ENCODE results near the gene ATP2B2.

The ATP2B2 gene

GRCh38 chr3:10310578-10310977, 194.8 kb downstream of the ATP2B2 start:
- DNase-seq (ENCODE audit: low read depth) = no peak
- TF ChIP-seq, protein P1, sequence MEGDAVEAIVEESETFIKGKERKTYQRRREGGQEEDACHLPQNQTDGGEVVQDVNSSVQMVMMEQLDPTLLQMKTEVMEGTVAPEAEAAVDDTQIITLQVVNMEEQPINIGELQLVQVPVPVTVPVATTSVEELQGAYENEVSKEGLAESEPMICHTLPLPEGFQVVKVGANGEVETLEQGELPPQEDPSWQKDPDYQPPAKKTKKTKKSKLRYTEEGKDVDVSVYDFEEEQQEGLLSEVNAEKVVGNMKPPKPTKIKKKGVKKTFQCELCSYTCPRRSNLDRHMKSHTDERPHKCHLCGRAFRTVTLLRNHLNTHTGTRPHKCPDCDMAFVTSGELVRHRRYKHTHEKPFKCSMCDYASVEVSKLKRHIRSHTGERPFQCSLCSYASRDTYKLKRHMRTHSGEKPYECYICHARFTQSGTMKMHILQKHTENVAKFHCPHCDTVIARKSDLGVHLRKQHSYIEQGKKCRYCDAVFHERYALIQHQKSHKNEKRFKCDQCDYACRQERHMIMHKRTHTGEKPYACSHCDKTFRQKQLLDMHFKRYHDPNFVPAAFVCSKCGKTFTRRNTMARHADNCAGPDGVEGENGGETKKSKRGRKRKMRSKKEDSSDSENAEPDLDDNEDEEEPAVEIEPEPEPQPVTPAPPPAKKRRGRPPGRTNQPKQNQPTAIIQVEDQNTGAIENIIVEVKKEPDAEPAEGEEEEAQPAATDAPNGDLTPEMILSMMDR (IDR thresholded peaks at IDR 0.05; ENCODE audit: low read depth, low read length, missing control alignments) = no peak
- no peak overlapping the region for H3K4me3 ChIP-seq (ENCODE audit: low read depth, low read length)

DNA sequence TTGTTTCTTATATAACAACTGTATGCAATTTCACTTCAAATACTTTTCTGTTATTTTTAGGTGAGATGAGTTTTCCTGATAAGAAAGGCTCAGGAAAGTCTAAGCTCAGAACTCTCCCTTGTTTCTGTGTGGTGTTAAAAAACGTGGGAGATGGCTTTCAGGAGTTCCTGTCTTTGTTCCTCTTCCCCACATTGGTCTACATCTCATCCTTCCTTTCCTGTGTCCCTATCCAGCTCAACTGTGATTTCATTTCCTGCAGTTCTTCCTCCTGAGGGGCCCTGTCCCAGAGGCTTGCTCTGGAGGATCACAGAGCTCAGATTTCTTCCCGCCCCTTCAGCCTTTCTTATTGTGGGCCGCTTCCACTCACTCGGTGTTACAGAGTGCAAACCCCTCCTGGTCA, 195.7 kb downstream of the ATP2B2 start:
- DNase-seq (ENCODE audit: low read depth) = no peak
- H3K4me3 ChIP-seq (ENCODE audit: low read depth, low read length) = no peak overlapping the region
- TF ChIP-seq, protein P1 (IDR thresholded peaks at IDR 0.05; ENCODE audit: low read depth, low read length, missing control alignments) = no peak

DNA sequence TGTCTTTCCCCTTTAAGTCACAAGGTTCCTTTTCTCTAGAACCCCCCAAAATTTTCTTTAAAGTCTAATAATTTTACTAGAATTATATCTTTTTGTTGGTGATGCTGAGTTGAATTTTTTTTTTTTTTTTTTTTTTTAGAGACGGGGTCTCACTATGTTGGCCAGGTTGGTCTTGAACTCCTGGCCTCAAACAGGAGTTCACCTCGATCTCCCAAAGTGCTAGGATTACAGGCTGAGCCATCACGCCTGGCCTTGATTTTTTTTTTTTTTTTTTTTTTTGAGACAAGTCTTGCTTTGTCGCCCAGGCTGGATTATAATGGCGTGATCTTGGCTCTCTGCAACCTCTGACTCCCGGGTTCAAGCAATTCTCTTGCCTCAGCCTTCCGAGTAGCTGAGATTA, 196.7 kb downstream of the ATP2B2 start:
- DNase-seq (ENCODE audit: low read depth) = no peak
- H3K4me3 ChIP-seq (ENCODE audit: low read depth, low read length) = no peak overlapping the region
- TF ChIP-seq, protein P1 (IDR thresholded peaks at IDR 0.05; ENCODE audit: low read depth, low read length, missing control alignments) = no peak

DNA sequence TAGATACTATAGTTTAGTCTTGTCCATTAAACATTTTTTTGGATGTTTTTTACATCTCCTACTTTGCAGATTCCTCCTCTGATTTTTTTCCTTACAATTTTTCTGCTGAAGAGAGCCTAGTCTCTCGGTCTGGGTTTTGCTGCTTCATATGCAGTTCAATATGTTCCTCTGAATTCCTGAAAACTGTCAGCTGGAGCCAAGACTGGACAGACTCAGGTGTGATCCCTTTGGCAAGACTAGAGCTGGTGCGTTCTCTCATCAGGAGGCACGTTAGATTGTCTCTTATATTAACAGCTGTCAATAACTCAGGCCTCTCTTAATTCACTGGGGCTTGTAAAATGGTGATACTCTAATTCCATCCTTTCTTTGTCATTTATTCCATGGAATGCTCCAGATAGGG, 199.2 kb downstream of the ATP2B2 start:
- no peak for DNase-seq (ENCODE audit: low read depth)
- TF ChIP-seq, protein P1 (IDR thresholded peaks at IDR 0.05; ENCODE audit: low read depth, low read length, missing control alignments) = no peak
- H3K4me3 ChIP-seq (ENCODE audit: low read depth, low read length) = no peak overlapping the region

- TF ChIP-seq, protein P1 (IDR thresholded peaks at IDR 0.05; ENCODE audit: low read depth, low read length, missing control alignments) = no peak
- no peak overlapping the region for H3K4me3 ChIP-seq (ENCODE audit: low read depth, low read length)
- no peak for DNase-seq (ENCODE audit: low read depth)
Observed at GRCh38 chr3:10305331-10305902, 200.0 kb downstream of the ATP2B2 start.

DNA sequence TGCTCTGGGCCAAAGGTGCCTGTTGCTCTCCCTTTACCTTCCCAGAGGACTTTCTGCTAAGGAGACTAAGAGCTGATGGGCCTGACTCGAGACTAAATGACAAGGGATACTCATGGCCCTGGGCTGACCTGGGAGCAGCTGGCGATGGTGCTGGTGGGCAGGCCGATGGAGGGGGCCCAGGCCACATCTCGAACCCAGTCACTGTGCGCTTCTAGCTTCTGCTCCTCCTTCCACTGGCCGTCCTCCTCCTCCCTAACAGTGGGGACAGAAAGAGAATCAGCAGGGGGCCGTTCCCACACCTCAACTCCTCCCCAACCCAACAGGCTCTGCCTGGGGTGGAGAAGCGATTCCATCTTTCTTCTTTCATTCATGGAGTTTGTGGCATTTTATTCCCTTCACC, 200.5 kb downstream of the ATP2B2 start:
- no peak overlapping the region for H3K4me3 ChIP-seq (ENCODE audit: low read depth, low read length)
- TF ChIP-seq, protein P1 (IDR thresholded peaks at IDR 0.05; ENCODE audit: low read depth, low read length, missing control alignments) = no peak
- no peak for DNase-seq (ENCODE audit: low read depth)

- TF ChIP-seq, protein P1 (IDR thresholded peaks at IDR 0.05; ENCODE audit: low read depth, low read length, missing control alignments) = no peak
- DNase-seq (ENCODE audit: low read depth) = no peak
- H3K4me3 ChIP-seq (ENCODE audit: low read depth, low read length) = no peak overlapping the region
Observed at GRCh38 chr3:10303785-10304184, 201.6 kb downstream of the ATP2B2 start.
